HT-29 (cell line): ENCODE data around the gene TEAD3. TPM values are rescaled to one million over a fixed set of nuclear protein-coding genes. Genes with fewer than 3 reads are reported as not detected.
A peak's percentile ranks its signal among the peaks of the same experiment; 100 is the strongest.
"Not testable (repeated sequence)": the region's sequence is repeated elsewhere in the genome, so short reads cannot be mapped to it uniquely, and the experiment has no call there.

ENCODE experiments used
- DNase-seq: peaks from one replicate; pipeline ENCODE4 v3.0.0-alpha.2; 2015; ENCODE audit warnings: low spot score
- total RNA-seq: library from RNA; depleted of rRNA; stranded (reverse); fragments of >200 nt; shearing (Covaris generic); gene quantifications from 2 replicates; pipeline ENCODE4 v1.2.3, GENCODE V29; 2014; rRNA removed

Gene TEAD3
- 25.7 and 27.4 TPM in 2 replicates for total RNA-seq

DNA sequence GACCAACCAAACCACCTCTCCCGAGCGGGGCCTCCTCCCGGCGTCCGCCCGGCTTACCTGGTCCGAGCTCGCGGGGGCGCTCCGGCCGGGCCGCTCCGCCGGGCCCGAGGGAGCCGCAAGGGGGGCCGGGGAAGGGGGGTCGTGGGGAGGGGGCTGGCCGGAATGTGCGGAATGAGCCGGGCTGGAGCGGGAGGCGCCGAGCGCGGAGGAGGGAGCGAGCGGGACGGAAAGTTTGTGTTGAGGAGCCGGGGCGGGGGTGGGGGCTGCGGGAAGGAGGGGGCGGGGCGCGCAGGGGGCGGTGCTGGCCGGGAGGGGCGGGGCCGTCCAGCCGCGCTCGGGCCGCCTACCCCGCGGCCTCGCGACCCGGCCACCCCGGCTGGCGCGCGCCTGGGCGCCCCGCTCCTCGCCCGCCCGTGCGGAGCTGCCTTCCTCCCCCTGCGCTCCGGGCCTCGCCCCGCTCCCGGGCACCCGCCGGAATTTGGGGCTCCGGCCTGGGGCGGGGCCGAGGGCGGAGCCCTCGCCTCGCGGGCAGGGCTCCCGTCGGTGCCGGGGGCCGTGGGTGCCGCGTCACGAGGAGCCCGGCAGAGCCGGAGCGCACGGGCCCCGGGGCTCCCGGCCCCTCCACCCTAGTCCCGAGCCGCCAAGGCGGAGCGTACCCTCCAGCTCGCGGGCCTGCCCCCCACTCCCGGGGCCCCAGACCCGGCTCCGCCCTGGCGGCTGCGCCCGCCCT is at the start of gene TEAD3:
Gene TEAD3 (minus strand): TSS at position 239 of the 730 bp plus-strand sequence.
- peak; percentile 86 for DNase-seq

DNA sequence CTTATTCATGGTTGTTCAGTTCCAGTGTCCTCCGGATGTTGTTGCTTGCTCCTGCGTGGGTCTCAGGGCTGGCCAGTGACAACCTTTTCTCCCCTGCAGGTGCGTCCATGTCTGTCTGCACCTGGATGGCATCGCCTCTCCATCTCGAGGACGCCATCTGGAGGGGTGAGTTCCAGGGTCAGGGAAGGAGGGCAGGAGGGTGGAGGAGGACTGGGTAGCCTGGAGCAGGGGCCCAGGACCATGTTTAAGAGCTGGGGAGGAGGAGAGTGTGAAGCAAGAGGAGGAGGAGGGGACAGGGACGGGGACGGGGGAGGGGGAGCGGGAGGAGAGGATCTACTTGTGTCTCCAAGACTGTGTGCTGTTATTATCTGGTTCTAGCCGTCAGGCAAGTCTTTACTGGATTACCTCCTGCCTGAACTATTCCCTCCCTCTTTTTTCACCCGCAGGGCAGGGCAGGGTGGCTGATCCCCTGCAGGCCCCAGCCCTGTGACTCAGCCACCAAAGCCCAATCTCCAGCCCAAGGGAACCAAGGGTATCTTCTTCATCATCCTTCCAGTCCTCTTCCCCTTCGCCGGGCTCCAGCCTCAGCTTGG is 48.0 kb upstream of the TEAD3 start:
- DNase-seq = no peak

DNA sequence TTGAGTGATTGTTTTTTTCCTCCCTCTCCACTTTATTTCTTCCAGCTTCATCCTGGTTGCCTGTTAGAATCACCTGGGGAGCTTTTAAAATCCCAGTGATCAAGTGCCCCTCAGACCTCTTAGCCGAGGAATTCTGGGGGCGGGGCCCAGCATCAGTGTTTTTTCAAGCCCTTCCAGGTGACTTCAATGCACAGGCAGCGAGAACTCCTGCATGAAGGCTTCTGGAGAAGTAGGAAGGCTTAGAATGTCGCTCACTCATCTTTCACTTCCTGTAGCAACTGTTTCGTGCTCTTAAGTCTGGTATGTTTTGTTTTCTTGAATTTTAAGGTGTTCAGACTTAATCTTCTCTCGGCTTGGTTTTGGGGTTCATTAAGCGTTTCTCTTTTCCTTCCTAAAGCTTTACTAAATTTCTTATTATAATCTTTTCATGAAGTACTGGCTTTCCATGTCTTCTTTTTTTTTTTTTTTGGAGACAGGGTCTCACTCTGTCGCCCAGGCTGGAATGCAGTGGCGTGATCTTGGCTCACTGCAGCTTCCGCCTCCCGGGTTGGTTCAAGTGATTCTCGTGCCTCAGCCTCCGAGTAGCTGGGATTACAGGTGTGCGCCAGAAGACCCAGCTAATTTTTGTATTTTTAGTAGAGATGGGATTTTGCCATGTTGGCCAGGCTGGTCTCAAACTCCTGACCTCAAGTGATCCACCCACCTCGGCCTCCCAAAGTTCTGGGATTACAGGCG is 46.7 kb upstream of the TEAD3 start:
- DNase-seq = no peak

DNA sequence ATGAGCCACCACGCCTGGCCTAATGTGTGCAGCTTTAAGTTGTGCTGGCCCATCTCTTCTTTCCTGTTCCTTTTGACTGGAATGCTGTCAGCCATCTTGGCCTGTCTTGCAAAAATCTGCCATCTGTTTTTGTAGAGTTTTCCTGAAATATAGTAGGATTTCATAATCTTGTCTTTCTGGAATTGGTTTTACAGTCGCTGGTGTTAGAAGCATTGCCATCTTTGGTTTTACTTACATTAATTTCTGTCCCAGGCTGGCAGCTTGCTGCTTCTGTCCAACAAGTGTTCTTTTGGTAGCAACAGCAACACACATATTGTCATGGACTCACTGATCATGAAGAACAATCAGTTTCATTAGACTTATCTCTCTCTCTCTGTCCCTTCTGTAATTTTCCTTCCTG is 45.0 kb upstream of the TEAD3 start:
- DNase-seq = no peak

DNA sequence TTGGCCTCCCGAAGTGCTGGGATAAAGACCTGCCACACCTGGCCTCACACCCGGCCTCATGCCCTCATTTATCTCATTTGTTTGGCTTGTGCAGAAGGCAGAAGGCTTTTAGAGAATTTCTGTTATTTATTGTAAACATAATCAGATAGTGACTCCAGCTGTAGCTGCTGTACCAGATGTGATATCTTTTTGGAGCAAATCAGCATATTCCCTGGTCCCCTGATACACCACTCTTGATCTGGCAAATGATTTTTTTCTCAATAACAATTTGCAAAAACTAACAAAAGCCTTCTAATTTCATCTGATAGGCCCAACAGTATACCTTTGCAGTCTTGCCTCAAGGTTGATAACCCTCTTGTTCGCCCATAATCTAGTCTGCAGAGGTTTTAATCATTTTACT is 42.3 kb upstream of the TEAD3 start:
- no peak for DNase-seq

DNA sequence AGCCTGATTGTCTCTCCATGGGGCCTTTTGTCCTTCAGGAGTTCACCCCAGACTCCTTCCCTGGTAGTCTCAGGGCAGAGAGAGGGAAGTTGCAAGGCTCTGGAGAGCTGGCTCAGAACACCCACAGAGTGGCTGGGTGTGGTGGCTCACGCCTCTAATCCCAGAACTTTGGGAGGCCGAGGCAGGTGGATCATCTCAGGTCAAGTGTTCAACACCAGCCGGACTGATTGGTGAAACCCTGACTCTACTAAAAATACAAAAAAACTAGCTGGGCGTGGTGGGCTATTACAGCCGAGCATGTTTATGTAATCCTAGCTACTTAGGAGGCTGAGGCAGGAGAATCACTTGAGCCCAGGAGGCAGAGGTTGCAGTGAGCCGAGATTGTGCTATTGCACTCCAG is 39.0 kb upstream of the TEAD3 start:
- DNase-seq = not testable (repeated sequence)

DNA sequence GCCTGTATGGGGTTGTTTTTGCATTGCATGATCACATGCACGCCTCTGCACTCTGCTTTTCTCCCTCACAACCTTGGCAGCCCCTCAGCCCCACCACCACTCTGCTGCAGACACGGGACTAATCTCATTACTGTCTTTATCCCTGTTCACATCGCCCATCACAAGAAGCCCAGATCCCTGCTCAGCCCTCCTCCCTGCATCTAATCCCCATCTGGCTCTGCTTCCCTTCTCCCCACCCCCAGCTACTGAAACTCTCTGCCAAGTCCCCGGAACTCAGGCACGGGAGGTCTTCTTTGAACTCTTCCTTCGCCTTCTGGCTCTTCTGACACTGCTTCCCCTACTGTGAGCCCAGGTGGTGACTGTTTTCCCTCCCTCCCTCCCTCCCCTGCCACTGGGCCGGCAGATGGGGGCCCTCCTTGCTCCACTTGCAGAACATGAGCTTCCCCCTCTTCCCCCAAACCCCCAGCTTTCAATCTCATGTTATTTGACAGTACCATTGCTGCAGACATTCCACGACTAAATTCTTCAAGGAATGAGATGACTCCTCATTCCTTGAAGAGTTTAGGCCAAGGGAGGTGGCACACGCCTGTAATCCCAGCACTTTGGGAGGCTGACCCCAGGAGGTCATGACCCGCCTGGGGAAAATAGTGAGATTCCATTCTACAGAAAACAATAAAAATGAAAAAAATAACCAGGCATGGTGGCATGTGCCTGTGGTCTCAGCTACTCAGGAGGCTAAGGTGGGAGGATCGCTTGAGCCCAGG is 37.7 kb upstream of the TEAD3 start:
- DNase-seq = no peak

DNA sequence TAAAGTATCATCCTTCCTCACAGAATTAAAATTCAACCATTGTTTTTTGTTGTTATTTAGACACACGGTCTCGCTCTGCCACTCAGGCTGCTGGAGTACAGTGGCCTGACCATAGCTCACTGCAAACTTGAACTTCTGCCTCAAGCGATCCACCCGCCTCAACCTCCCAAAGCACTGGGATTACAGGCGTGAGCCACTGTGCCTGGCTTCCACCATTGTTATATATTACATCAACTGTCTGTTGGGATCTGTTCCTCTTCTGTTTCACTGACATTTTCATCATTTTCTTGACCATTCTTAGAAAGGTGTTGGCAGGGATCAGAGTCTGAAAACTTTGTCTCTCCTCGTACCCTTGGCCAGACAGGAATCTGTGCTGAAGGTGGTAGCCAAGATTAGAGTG is 37.1 kb upstream of the TEAD3 start:
- no peak for DNase-seq

DNA sequence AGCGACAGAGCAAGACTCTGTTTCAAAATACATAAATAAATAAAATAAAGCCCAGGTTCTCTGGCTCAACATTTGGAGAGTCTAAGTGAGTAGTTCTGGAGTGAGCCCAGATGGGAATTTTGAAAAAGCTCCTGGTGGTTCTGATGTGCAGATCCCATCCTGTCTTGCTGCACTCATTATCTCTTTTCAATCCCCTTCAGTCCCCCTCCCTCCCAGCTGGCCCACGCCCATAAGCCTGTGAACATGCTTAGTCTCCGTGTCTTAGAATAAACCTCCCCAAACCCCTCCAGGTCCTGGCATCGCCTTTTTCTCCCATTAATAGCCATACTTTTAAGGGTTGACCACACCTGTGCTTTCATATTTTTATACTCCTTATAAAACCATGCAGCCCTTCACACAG is 35.2 kb upstream of the TEAD3 start:
- no peak for DNase-seq

DNA sequence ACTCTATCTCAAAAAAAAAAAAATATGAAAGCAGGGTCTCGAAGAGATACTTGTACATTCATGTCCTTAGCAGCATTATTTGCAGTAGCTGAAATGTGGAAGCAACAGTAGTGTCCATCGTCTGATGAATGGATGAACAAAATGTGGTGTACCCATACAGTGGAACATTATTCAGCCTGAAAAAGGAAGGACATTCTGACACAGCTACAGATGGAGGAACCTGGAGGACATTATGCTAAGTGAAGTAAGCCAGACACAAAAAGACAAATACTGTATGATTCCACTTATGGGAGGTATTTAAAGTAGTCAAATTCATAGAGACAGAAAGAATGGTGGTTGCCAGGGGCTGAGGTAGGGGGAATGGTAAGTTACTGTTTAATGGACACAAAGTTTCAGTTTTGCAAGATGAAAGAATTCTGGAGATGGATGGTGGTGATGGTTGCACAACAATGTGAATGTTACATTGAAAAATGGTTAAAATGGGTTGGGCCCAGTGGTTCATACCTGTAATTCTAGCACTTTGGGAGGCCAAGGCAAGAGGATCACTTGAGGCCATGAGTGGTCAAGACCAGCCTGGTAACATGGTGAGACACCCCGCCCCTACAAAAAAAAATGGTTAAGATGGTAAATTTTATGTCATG is 27.6 kb upstream of the TEAD3 start:
- no peak for DNase-seq

DNA sequence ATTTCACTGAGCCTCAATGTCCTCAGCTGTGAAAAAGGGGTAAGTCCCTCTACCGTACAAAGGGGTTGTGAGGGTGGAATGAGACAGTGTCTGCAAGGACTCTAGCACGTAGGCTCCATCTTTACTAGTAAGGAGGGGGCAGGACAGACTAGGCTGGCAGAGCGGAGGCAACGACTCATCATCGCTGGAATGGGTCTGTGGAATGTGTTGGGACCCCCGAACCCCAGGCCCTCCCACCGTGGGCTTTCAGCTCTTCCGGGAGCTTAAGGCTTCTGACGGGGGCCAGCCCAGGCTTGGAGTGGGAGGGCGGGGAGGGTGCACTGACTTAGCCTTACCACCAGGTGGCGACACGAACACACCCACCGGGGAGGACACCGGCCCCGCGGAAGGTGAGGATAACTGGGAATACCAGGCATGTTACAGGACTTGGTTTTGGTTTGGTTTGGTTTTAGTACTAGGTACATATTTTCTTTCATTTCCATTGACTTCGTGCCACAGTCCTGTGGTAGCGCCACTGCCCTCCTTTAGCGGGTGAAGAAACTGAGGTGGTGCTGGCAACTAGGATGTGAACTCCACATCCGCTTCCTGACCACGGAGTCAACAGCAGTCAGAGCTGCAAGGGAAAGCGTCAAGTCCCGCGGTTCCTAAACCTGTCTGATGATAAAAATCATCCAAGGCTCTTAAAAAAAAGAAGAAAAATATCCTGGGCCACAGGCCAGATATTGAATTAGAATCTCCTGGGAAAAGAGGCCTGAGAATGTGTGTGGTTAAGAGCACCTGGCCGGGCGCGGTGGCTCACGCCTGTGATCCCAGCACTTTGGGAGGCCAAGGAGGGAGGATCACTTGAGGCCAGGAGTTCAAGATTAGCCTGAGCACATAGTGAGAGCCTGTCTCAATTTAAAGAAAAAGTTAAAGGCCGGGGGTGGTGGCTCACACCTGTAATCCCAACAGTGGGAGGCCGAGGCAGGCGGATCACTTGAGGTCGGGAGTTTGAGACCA is 26.1 kb upstream of the TEAD3 start:
- peak; percentile 76 for DNase-seq

DNA sequence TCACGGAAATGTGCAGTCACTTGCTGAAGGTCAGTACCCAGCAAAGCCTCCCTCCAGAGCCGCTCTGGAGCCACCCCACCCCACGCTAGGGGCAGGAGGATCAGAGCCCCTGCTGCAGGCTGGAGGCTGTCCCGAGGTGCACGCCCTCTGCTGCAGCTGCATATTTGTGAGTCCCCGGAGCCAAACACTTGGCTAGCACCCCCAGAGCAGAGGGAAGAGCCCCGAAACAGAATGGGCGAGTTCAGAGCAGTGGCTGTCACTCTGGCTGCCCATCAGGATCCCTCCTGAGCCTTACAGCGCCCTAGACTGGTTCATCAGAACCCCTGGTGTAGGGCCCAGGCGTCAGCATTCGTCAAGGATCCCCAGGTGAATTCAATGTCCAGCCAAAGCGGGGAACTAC is 25.3 kb upstream of the TEAD3 start:
- no peak for DNase-seq

DNA sequence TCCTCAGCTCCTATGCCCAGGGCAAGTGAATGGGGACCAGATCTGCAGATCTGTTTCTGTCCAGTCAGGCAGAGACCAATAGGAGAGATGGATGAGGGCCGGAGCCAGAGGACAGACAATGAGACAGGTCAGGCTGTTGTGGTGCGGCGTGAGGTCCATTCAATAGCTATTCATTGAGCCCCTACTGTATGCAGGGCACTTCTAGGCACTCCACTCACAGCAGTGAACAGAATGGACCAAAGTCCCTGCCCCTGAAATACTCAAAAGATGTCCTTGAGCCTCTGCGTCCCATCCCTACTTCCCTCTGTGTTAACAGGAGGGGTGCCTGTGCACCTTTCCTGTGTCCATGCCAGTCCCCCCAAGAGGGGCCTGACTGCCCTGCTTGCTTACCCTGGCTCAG is 24.4 kb upstream of the TEAD3 start:
- DNase-seq = no peak

DNA sequence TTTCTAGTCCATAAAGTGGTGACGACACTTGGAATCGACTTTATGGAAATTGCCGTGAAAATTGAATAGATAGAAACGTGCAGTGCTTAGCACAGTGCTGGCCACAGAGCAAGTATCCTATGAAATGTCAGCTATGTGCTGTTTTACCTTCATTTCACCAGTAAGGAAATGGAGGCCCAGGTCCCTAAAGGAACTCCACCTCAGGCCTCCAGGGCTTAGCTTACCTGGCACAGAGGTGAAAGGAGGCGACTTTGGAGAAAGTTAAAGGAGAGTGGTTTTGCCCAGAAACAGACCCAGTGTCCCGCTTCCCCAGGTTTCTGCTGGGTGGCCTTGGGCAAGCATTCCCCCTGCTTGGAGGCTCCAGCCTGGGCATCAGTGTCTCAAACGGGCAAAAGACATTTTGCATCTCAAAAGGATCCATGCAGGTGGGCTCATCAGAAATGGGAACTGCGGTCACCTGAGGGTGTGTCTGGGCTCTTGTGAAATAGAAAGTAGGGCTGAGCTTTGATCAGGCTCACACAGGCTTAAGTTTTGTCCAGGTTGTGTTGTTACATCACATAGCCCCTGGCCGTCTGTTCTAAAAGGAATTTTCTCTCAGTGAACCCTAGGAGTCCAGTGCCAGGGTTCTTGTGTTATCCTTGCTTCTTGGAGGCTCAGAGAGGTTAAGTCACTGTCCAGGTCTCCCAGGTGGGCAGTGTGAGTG is 22.6 kb upstream of the TEAD3 start:
- no peak for DNase-seq

DNA sequence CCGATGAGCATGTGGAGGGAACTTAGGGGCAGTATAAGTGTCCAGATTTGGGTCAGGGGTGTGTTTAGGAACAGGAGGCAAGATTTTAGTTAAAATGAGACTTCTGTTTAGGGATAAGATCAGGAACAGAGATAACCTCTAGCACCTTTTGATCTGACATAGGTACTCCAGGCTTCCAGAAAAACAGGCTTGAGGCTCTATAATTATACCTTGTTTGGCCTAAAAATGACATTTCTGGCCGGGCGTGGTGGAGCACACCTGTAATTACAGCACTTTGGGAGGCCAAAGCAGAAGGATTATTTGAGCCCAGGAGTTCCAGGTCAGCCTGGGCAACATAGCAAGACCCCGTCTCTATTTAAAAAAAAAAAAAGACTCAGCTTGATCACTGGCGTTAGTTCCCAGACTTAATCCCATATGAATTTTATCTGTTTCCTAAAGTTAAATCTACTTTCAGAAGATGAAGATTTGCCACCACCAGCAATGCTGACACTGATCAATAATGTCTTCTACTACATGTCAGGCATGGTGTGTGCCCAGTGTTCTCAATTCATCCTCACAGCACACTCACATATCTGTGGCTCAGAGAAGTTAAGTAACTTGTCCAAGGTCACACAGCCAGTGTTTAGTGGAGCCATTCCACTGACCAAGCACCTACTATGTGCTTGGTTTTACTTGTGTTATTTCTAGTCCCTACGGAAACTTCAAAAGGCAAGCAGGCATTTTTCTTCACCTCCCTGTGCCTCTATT is 21.9 kb upstream of the TEAD3 start:
- DNase-seq = no peak

DNA sequence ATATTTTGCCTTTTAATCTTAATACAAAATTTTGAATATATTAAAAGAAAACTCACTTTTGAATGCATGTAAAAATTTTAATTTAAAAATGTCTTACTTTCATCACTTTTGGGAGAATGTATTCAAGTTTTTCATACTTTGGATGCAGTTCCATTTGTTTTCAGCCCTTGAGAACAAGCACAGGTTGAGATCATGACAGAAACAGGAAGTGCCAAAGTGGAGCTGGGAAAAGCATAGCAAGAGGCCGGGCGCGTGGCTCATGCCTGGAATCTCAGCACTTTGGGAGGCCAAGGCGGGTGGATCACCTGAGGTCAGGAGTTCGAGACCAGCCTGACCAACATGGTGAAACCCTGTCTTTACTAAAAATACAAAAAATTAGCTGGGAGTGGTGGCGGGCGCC is 21.1 kb upstream of the TEAD3 start:
- DNase-seq = not testable (repeated sequence)

DNA sequence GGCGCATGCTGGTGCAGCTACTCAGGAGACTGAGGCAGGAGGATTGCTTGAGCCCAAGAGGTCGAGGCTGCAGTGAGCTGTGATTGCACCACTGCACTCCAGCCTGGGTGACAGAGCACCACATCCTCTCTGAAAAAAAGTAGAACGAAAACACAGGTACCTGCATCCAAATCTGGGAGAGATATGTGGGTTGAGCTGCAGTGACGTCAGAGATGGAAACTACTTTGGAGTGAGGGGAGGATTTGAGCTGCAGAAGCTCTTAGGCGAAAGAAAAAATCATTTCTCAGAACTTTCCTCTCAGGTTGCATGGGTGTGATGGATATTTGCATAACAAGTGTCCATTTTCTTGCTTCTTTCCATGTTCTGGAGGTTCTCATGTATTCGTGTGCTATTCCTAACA is 19.8 kb upstream of the TEAD3 start:
- no peak for DNase-seq

DNA sequence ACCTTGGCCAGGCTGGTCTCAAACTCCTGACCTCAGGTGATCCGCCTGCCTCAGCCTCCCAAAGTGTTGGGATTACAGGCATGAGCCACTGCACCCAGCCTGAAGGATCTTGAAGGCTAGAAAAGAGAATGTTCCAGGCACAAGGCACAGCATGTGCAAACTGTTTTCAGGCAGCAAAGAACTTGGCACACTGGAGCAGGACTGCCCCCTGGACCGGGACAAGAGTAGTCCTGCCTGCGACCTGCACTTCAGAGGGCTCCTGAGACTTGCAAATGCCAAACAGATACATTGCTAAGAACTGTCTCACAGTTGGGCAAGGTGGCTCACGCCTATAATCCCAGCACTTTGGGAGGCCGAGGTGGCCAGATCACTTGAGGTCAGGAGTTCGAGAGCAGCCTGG is 19.1 kb upstream of the TEAD3 start:
- not testable (repeated sequence) for DNase-seq

DNA sequence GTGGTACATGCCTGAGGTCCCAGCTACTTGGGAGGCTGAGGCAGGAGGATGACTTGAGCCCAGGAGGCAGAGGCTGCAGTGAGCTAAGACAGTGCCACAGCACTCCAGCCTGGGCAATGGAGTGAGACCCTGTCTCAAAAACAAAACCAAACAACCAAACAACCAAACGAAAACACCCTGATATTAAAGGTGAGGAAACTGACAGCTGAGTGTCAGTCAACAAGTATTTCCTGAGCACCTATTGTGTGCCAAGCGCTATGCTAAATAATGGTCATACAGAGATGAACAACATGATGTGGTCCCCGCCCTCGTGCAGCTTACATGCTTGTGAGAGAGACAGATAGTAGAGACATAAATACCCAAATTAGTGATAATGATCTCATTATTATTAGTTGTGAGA is 17.7 kb upstream of the TEAD3 start:
- DNase-seq = no peak
